Right lobe of liver (tissue), 4 donors: Measurements from ENCODE around the gene PIGQ.

Experiments used
- CTCF ChIP-seq, 4 donors: fragments of 200-600 bp in 3 of 4; fragments of 450-650 bp in 1 of 4; IDR thresholded peaks; one replicate each; pipeline versions ENCODE4 v1.5.1 to v1.8.0; 2016 to 2022; ENCODE audit warnings: antibody characterized with exemption in 4 of 4, mild to moderate bottlenecking in 2 of 4
- POLR2A ChIP-seq: fragments of 450-650 bp; IDR thresholded peaks from one replicate; pipeline ENCODE4 v1.6.1; 2017; ENCODE audit warnings: antibody characterized with exemption, mild to moderate bottlenecking
- donor health status: DM: no; HTN: no; CAD: no.
- donor health status: DM: no; HTN: no; CAD: no.
- donor health status: DM: no; HTN: yes; CAD: no.

- TF ChIP-seq CTCF (IDR thresholded peaks at IDR 0.05) (no peak), POLR2A (no peak)
These were observed 8.0 kb downstream of the PIGQ start for GRCh38 chr16:577796-578195.
